DND-41 (cell line): ENCODE data around the gene SLC25A19.

Experiments used
- ATAC-seq: fragments of 200-7000 bp; cut with Tn5 transposase; 3 replicates; pipeline ENCODE4 v1.9.1; 2021; ENCODE audit warnings: low read depth; ENCODE audit not compliant: insufficient read depth
- DNase-seq: peaks from one replicate; pipeline ENCODE4 v3.0.0-alpha.2; 2020
- H2AFZ ChIP-seq: 2 replicates; pipeline ENCODE4 v1.6.0; 2012; ENCODE audit warnings: low read depth, low read length
- H3K27ac ChIP-seq: 2 replicates; pipeline ENCODE4 v1.5.1; 2012; ENCODE audit warnings: low read length, inconsistent platforms
- H3K27me3 ChIP-seq: fragments of 200-600 bp; sonication (generic); 2 replicates; pipeline ENCODE4 v1.6.0; 2012; ENCODE audit warnings: low read length, mild to moderate bottlenecking, inconsistent platforms; ENCODE audit not compliant: insufficient read depth, poor library complexity
- H3K36me3 ChIP-seq: 2 replicates; pipeline ENCODE4 v1.5.1; 2012; ENCODE audit warnings: low read length, inconsistent platforms; ENCODE audit not compliant: insufficient read depth
- H3K4me1 ChIP-seq: 2 replicates; pipeline ENCODE4 v1.5.1; 2012; ENCODE audit warnings: mild to moderate bottlenecking, low read length; ENCODE audit not compliant: insufficient read depth
- H3K4me2 ChIP-seq: 2 replicates; pipeline ENCODE4 v1.6.0; 2012; ENCODE audit warnings: mild to moderate bottlenecking, moderate library complexity, low read length, inconsistent platforms; ENCODE audit not compliant: insufficient read depth
- H3K4me3 ChIP-seq, 2 experiments: fragments of 200-600 bp in 1 of 2; shearing (Covaris generic) in 1 of 2; 2 replicates each; pipeline ENCODE4 v1.5.1; 2012 to 2016; ENCODE audit warnings: inconsistent platforms in 2 of 2, low read length in 2 of 2, mild to moderate bottlenecking in 2 of 2, low read depth in 1 of 2, moderate library complexity in 1 of 2
- H3K79me2 ChIP-seq: 2 replicates; pipeline ENCODE4 v1.6.0; 2012; ENCODE audit warnings: low read length, inconsistent platforms; ENCODE audit not compliant: insufficient read depth
- H3K9ac ChIP-seq: 2 replicates; pipeline ENCODE4 v1.6.0; 2012; ENCODE audit warnings: low read depth, mild to moderate bottlenecking, inconsistent platforms, low read length, moderate library complexity
- H3K9me3 ChIP-seq: 2 replicates; pipeline ENCODE4 v1.5.1; 2012; ENCODE audit warnings: low read length, moderate library complexity, mild to moderate bottlenecking, inconsistent platforms; ENCODE audit not compliant: insufficient read depth, severe bottlenecking
- H4K20me1 ChIP-seq: 2 replicates; pipeline ENCODE4 v1.6.0; 2012; ENCODE audit warnings: low read length; ENCODE audit not compliant: insufficient read depth
- EZH2 ChIP-seq: IDR thresholded peaks from 3 replicates; pipeline ENCODE4 v1.6.1; 2012; ENCODE audit warnings: borderline replicate concordance, low read depth, mild to moderate bottlenecking, moderate library complexity, low read length, inconsistent platforms; ENCODE audit not compliant: severe bottlenecking
- TF ChIP-seq, protein P1 (sequence below): IDR thresholded peaks from 2 replicates; pipeline ENCODE4 v1.5.1; 2012; ENCODE audit warnings: borderline replicate concordance, low read length, moderate library complexity, mild to moderate bottlenecking; ENCODE audit not compliant: poor library complexity, severe bottlenecking; ENCODE audit errors: extremely low read depth

Gene SLC25A19

DNA sequence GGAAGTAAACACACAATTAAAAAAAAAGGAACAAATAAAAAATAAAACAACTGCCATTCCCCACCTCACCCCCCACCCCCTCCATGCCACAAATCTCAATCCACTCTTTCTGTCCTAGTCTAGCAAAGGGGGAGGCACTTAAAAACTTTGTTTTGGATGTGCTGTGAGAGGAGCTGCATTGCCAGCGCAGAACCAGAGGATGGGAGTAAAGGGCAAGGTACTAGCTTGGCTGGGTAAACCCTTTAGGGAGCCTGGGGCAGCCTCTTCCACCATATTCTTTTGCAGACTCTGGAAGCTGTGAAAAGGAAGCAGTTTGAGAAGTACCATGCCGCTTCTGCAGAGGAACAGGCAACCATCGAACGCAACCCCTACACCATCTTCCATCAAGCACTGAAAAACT, 26.2 kb downstream of the SLC25A19 start:
- TF ChIP-seq, protein P1, sequence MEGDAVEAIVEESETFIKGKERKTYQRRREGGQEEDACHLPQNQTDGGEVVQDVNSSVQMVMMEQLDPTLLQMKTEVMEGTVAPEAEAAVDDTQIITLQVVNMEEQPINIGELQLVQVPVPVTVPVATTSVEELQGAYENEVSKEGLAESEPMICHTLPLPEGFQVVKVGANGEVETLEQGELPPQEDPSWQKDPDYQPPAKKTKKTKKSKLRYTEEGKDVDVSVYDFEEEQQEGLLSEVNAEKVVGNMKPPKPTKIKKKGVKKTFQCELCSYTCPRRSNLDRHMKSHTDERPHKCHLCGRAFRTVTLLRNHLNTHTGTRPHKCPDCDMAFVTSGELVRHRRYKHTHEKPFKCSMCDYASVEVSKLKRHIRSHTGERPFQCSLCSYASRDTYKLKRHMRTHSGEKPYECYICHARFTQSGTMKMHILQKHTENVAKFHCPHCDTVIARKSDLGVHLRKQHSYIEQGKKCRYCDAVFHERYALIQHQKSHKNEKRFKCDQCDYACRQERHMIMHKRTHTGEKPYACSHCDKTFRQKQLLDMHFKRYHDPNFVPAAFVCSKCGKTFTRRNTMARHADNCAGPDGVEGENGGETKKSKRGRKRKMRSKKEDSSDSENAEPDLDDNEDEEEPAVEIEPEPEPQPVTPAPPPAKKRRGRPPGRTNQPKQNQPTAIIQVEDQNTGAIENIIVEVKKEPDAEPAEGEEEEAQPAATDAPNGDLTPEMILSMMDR = peak; percentile 29
- no peak for TF ChIP-seq EZH2
- Histone ChIP-seq H3K79me2 (peaks cover 63% of the 10 kb centered on the region), H3K4me3 (peak overlapping the region; percentile 67 to 77; a peak in 3 of 4 replicates), H2AFZ (no peak overlapping the region), H3K4me1 (peaks cover 41% of the 10 kb centered on the region), H3K36me3 (peaks cover 53% of the 10 kb centered on the region), H3K9me3 (no peaks in the 10 kb centered on the region), H3K27ac (no peak overlapping the region), H3K27me3 (no peaks in the 10 kb centered on the region), H3K9ac (peak overlapping the region; percentile 81), H3K4me2 (peak overlapping the region; percentile 82), H4K20me1 (peaks cover 24% of the 10 kb centered on the region)
- no peak for ATAC-seq
- no peak for DNase-seq

DNA sequence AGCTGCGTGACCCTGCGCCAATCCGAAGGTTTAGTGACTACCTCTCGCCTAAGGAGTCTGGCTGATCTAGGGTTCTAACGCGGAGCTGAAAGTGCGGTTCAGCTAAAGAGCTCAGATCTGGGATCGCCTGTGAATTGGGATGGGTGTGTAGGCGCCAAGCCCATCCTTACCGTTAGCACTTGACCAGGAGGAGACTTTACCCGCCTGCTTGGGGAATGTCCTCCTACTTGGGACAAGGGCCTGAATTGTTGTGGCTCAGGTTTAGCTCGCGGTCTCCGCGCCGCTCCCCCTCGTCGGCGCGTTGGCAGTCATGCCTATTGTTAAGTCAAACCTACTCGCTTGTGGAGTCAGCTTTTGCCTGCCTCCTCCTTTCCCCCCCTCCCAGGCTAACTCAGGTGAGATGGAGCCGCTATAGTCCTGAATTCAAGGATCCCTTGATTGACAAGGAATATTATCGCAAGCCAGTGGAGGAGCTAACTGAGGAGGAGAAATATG, 27.1 kb downstream of the SLC25A19 start:
- ATAC-seq (peak; percentile 25), DNase-seq (no peak)
- Histone ChIP-seq H3K9me3 (no peaks in the 10 kb centered on the region), H3K36me3 (peaks cover 44% of the 10 kb centered on the region), H3K79me2 (peaks cover 69% of the 10 kb centered on the region), H3K4me2 (peak overlapping the region; percentile 82), H3K9ac (peak overlapping the region; percentile 81), H3K27me3 (no peaks in the 10 kb centered on the region), H3K27ac (peak overlapping the region; percentile 95), H3K4me1 (peaks cover 42% of the 10 kb centered on the region), H2AFZ (peak overlapping the region; percentile 89), H3K4me3 (peak overlapping the region; percentile 67 to 77), H4K20me1 (peaks cover 24% of the 10 kb centered on the region)
- TF ChIP-seq, protein P1 = no peak
- TF ChIP-seq EZH2 = no peak

DNA sequence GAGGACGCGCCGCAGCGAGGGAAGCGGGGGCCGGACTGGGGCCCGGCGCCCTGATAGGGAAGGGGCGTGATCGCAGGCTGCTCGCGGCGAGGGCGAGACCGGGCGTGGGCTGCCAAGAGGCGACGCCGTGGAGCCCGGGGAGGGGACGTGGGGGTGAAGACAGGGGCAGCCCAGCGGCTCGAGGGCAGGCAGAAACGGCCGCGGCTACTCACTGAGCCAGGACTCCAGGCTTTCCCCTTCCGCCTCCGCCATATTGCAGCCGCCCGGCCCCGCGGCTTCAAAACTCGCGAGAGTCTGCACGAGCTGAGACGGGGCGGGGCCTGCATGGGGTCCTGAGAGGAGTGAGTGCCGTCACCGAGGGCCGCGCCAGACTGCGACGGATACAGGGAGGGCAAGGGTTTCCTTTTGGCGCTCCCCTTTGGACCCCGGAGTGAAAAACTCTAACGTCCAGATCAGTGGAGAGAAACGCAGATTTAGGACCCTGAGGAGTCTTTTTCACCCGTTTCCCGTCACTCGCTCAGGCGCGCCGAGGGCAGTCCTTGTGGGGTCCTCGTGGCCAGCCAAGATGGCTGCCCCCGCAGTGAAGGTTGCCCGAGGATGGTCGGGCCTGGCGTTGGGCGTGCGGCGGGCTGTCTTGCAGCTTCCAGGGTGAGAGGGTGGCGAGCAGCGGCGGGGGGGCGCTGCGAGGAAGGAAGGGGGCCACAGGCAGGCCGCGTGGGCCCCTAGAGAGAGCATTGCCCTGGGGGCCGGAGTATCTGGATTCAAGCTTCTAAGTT, 27.7 kb downstream of the SLC25A19 start, which contains the start of the genes GGA3 and MRPS7:
TSS of gene GGA3 (minus strand) at position 271 of the 776 bp plus-strand sequence. CDS start at position 252, 19 bp downstream.
TSS of gene MRPS7 (plus strand) at position 544 of the 776 bp plus-strand sequence. CDS start at position 566, 22 bp downstream.
- Histone ChIP-seq H4K20me1 (peaks cover 24% of the 10 kb centered on the region), H2AFZ (peak within 1 kb of the TSS; percentile 89), H3K27me3 (no peaks in the 10 kb centered on the region), H3K4me2 (peak within 1 kb of the TSS; percentile 82), H3K79me2 (peaks cover 72% of the 10 kb centered on the region), H3K36me3 (peaks cover 38% of the 10 kb centered on the region), H3K4me3 (peak within 1 kb of the TSS; percentile 67 to 77), H3K4me1 (peaks cover 42% of the 10 kb centered on the region), H3K9ac (peak within 1 kb of the TSS; percentile 81), H3K27ac (peak within 1 kb of the TSS; percentile 95), H3K9me3 (no peaks in the 10 kb centered on the region)
- ATAC-seq (peak; percentile 92), DNase-seq (peak; percentile 96)
- no peak for TF ChIP-seq EZH2
- TF ChIP-seq, protein P1 = no peak
